ENCODE data around the gene ATP5F1D. TPM values are rescaled to one million over a fixed set of nuclear protein-coding genes. Genes with fewer than 3 reads are reported as not detected.

The ATP5F1D gene
- total RNA-seq, 6 donors from 2014 or later, result 56.0 to 187 (median 113) TPM

DNA sequence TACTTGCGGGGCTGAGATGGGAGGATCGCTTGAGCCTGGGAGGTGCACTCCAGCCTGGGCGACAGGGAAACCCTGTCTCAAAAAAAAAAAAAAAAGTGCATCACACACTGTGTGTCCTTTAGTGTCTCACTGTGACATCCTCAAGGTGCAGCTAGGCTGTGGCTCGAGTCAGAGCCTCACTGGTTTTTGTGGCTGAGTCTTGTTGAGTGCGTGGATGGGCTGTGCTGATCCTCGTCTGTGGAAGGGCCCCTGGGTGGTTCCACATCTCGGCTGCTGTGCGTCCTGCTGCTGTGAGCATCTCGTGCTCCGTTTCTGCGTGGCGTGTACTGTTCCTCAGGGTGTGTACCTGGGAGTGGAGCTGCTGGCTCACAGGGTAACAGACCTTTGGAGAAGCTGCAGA is 24.8 kb upstream of the ATP5F1D start:
- peaks cover 34 to 71% (median 44%) of the 10 kb centered on the region in 4 donors for H3K4me1 ChIP-seq
- peak in 1 of 2 donors; percentile 32 for DNase-seq
- H3K36me3 ChIP-seq, result peaks cover 11 to 26% (median 16%) of the 10 kb centered on the region in 4 donors
- H3K4me3 ChIP-seq, result no peak overlapping the region
- no peak for ATAC-seq (ENCODE audit: low FRiP score in 2 of 2)
- WGBS, 2 donors, result 89 to 91% methylated on average over 12 of the region's 12 CpGs
- H3K27me3 ChIP-seq, result no peaks in the 10 kb centered on the region
- no peak for TF ChIP-seq POLR2A (IDR thresholded peaks at IDR 0.05)
- H3K27ac ChIP-seq, result peak overlapping the region in 2 of 4 donors; percentile 37 to 42
- no peaks in the 10 kb centered on the region for H3K9me3 ChIP-seq

DNA sequence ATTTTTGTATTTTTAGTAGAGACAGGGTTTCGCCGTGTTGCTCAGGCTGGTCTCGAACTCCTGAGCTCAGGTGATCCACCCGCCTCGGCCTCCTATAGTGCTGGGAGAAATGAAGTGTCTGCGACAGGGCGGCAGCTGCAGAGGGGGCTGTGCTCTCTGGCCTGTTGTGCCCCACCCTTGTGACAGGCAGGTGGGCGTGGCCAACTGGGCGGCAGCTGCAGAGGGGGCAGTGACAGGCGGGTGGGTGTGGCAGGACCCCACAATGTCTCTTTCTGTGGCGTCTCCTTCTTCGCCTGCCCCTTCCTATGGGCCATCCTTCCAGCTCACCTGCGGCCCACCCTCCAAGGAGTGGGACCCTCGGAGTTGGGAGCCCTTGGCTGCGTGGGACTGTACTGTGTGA is 24.2 kb upstream of the ATP5F1D start:
- TF ChIP-seq POLR2A (IDR thresholded peaks at IDR 0.05), result no peak
- TF ChIP-seq CTCF (IDR thresholded peaks at IDR 0.05), result no peak
- no peak for TF ChIP-seq POLR2AphosphoS5 (IDR thresholded peaks at IDR 0.05)
- TF ChIP-seq EP300 (IDR thresholded peaks at IDR 0.05), result no peak
- Histone ChIP-seq H3K27ac (peak overlapping the region in 3 of 4 donors; percentile 6 to 69 (median 42)), H3K4me3 (no peak overlapping the region), H3K36me3 (peaks cover 11 to 31% (median 20%) of the 10 kb centered on the region in 4 donors), H3K9me3 (no peaks in the 10 kb centered on the region), H3K4me1 (peaks cover 32 to 64% (median 44%) of the 10 kb centered on the region in 4 donors), H3K27me3 (no peaks in the 10 kb centered on the region)
- ATAC-seq (ENCODE audit: low FRiP score in 2 of 2), result no peak
- DNase-seq, result peak in 1 of 2 donors; percentile 49
- 75 to 95% methylated on average over 9 to 15 of the region's 15 CpGs for WGBS, 2 donors

GRCh38 chr19:1218751-1219567 is 22.6 kb upstream of the ATP5F1D start:
- peak overlapping the region; percentile 42 to 69 (median 56) for H3K27ac ChIP-seq
- H3K9me3 ChIP-seq, result no peaks in the 10 kb centered on the region
- no peaks in the 10 kb centered on the region for H3K27me3 ChIP-seq
- H3K4me1 ChIP-seq, result peaks cover 24 to 52% (median 32%) of the 10 kb centered on the region in 4 donors
- DNase-seq (peak in 1 of 2 donors; percentile 59), ATAC-seq (ENCODE audit: low FRiP score in 2 of 2) (no peak)
- TF ChIP-seq POLR2AphosphoS5 (IDR thresholded peaks at IDR 0.05) (no peak), CTCF (IDR thresholded peaks at IDR 0.05) (no peak)
- WGBS, 2 donors, result 87 to 92% methylated on average over 19 to 37 of the region's 37 CpGs
- peaks cover 11 to 43% (median 33%) of the 10 kb centered on the region in 4 donors for H3K36me3 ChIP-seq
- H3K4me3 ChIP-seq, result no peak overlapping the region

- 86 to 96% methylated on average over 1 to 13 of the region's 19 CpGs for WGBS, 2 donors
Observed at GRCh38 chr19:1219786-1220476, 21.6 kb upstream of the ATP5F1D start.

More at GRCh38 chr19:1219786-1220476, 21.6 kb upstream of the ATP5F1D start:
- no peak for ATAC-seq (ENCODE audit: low FRiP score in 2 of 2)
- Histone ChIP-seq H3K9me3 (no peaks in the 10 kb centered on the region), H3K27ac (no peak overlapping the region), H3K4me1 (peaks cover 14 to 42% (median 22%) of the 10 kb centered on the region in 4 donors), H3K4me3 (no peak overlapping the region), H3K36me3 (peaks cover 11 to 53% (median 41%) of the 10 kb centered on the region in 4 donors), H3K27me3 (no peaks in the 10 kb centered on the region)
- peak in 1 of 2 donors; percentile 75 for DNase-seq
- TF ChIP-seq POLR2AphosphoS5 (IDR thresholded peaks at IDR 0.05) (no peak), POLR2A (IDR thresholded peaks at IDR 0.05) (no peak), EP300 (IDR thresholded peaks at IDR 0.05) (no peak), CTCF (IDR thresholded peaks at IDR 0.05) (no peak)

Measured in upper lobe of left lung (tissue), 6 donors.